Parathyroid adenoma (tissue), 2 donors: Measurements from ENCODE around the gene EEF1A2.

Source experiments
- H2AFZ ChIP-seq: fragments of 300-600 bp; sonication (generic); one replicate; pipeline ENCODE4 v1.7.0; 2017; ENCODE audit warnings: antibody characterized with exemption, mild to moderate bottlenecking
- H3K27ac ChIP-seq: fragments of 300-600 bp; sonication (generic); one replicate; pipeline ENCODE4 v1.7.0; 2017
- H3K27me3 ChIP-seq: fragments of 300-600 bp; sonication (generic); one replicate; pipeline ENCODE4 v1.7.0; 2017; ENCODE audit warnings: low read length; ENCODE audit not compliant: control insufficient read depth, insufficient read depth
- H3K36me3 ChIP-seq: fragments of 300-600 bp; sonication (generic); one replicate; pipeline ENCODE4 v1.7.0; 2017; ENCODE audit warnings: low read length; ENCODE audit not compliant: control insufficient read depth, insufficient read depth
- H3K4me1 ChIP-seq: fragments of 300-600 bp; sonication (generic); one replicate; pipeline ENCODE4 v1.7.0; 2017; ENCODE audit warnings: control low read depth
- H3K4me2 ChIP-seq: fragments of 300-600 bp; sonication (generic); one replicate; pipeline ENCODE4 v1.7.0; 2017; ENCODE audit warnings: low read length
- H3K4me3 ChIP-seq: fragments of 300-600 bp; sonication (generic); one replicate; pipeline ENCODE4 v1.7.0; 2017; ENCODE audit warnings: low read depth, low read length
- H3K79me2 ChIP-seq: fragments of 300-600 bp; sonication (generic); one replicate; pipeline ENCODE4 v1.7.0; 2017; ENCODE audit warnings: control low read depth
- H3K9ac ChIP-seq: fragments of 300-600 bp; sonication (generic); one replicate; pipeline ENCODE4 v1.7.0; 2017; ENCODE audit warnings: mild to moderate bottlenecking
- H3K9me3 ChIP-seq: fragments of 300-600 bp; sonication (generic); one replicate; pipeline ENCODE4 v1.7.0; 2017; ENCODE audit warnings: low read length; ENCODE audit not compliant: control insufficient read depth
- TF ChIP-seq, protein P1 (sequence below): fragments of 300-600 bp; sonication (generic); IDR thresholded peaks from one replicate; pipeline ENCODE4 v1.7.0; 2017; ENCODE audit warnings: antibody characterized with exemption, mild to moderate bottlenecking
- donor health status: primary hyperparathyroidism.

The EEF1A2 gene

DNA sequence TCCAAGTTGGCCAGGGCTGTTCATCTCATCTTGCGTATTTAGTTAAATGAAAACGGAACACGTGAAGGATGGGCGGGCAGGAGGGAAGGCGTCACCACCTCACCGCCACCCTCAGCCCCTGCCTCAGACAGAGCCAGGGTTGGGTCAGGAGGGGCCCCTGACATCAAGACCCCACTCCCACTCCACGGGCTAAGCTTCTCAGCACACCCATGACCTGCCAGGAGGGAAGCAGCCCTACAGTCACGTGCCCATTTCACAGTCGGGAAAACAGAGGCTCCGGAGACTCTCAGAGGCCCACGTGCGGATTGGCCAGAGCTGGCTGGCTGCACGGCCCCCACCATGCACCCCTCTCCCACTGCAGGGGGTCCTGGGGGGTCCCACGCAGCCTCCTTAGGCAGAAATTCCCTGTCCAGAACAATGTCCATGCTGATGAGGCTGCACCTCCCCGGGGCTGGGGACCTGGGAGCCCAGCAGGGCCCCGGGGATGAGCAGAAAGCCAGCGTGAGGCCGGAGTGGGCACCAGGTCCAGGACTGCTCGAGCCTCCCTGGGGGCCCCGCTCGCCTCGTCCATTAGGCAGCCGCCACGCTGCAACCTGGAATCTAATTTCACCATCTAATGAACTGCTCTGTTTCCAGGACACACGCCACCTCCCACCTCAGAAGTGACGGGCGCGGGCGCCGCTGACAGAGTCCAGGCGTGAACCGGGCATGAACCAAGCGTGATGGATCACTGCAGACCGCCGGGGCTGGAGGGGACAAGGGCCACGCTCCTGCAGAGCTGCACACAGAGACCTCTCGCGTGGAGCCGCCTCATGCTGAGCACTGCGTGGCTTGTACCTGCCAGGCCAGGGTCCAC lies 42.2 kb downstream of the EEF1A2 start:
- Histone ChIP-seq H3K4me2 (no peak overlapping the region), H3K4me3 (no peak overlapping the region), H3K9me3 (no peaks in the 10 kb centered on the region), H3K36me3 (no peaks in the 10 kb centered on the region), H3K9ac (no peak overlapping the region), H3K27ac (no peak overlapping the region), H2AFZ (no peak overlapping the region), H3K27me3 (peaks cover 6% of the 10 kb centered on the region), H3K79me2 (no peaks in the 10 kb centered on the region), H3K4me1 (peaks cover 8% of the 10 kb centered on the region)
- TF ChIP-seq, protein P1, sequence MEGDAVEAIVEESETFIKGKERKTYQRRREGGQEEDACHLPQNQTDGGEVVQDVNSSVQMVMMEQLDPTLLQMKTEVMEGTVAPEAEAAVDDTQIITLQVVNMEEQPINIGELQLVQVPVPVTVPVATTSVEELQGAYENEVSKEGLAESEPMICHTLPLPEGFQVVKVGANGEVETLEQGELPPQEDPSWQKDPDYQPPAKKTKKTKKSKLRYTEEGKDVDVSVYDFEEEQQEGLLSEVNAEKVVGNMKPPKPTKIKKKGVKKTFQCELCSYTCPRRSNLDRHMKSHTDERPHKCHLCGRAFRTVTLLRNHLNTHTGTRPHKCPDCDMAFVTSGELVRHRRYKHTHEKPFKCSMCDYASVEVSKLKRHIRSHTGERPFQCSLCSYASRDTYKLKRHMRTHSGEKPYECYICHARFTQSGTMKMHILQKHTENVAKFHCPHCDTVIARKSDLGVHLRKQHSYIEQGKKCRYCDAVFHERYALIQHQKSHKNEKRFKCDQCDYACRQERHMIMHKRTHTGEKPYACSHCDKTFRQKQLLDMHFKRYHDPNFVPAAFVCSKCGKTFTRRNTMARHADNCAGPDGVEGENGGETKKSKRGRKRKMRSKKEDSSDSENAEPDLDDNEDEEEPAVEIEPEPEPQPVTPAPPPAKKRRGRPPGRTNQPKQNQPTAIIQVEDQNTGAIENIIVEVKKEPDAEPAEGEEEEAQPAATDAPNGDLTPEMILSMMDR = no peak

DNA sequence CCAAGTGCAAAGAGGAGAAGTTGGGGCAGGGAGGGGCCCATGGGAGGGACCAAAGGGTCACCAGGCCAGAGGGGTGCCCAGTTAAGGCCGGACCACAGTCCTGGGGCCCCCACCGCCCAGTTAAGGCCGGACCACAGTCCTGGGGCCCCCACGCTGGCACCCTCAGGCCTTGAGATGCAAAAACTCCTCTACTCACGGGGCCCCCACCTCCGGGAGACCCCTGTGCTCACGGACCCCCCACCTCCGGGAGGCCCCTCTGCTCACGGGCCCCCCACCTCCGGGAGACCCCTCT lies 43.4 kb downstream of the EEF1A2 start:
- H3K36me3 ChIP-seq = no peaks in the 10 kb centered on the region
- no peak overlapping the region for H2AFZ ChIP-seq
- peaks cover 6% of the 10 kb centered on the region for H3K27me3 ChIP-seq
- no peak overlapping the region for H3K4me2 ChIP-seq
- TF ChIP-seq, protein P1 = no peak
- no peak overlapping the region for H3K4me3 ChIP-seq
- no peak overlapping the region for H3K27ac ChIP-seq
- no peaks in the 10 kb centered on the region for H3K9me3 ChIP-seq
- H3K79me2 ChIP-seq = no peaks in the 10 kb centered on the region
- no peak overlapping the region for H3K9ac ChIP-seq
- H3K4me1 ChIP-seq = peaks cover 8% of the 10 kb centered on the region

- Histone ChIP-seq H3K79me2 (no peaks in the 10 kb centered on the region), H3K27me3 (peaks cover 6% of the 10 kb centered on the region), H3K4me3 (no peak overlapping the region), H3K9me3 (no peaks in the 10 kb centered on the region), H3K27ac (no peak overlapping the region), H2AFZ (no peak overlapping the region), H3K9ac (no peak overlapping the region), H3K4me2 (no peak overlapping the region), H3K4me1 (peaks cover 8% of the 10 kb centered on the region), H3K36me3 (no peaks in the 10 kb centered on the region)
- TF ChIP-seq, protein P1 = no peak
These were observed 43.9 kb downstream of the EEF1A2 start for GRCh38 chr20:63454731-63455567.

- Histone ChIP-seq H3K9ac (no peak overlapping the region), H3K9me3 (no peaks in the 10 kb centered on the region), H3K79me2 (no peaks in the 10 kb centered on the region), H2AFZ (no peak overlapping the region), H3K4me2 (no peak overlapping the region), H3K27ac (no peak overlapping the region), H3K27me3 (peaks cover 3% of the 10 kb centered on the region), H3K4me1 (peaks cover 8% of the 10 kb centered on the region), H3K4me3 (no peak overlapping the region), H3K36me3 (no peaks in the 10 kb centered on the region)
- TF ChIP-seq, protein P1 = no peak
These were observed 45.9 kb downstream of the EEF1A2 start for GRCh38 chr20:63452821-63453523.
